ENCODE data around the gene FRMD4A.

- no peak for TF ChIP-seq POLR2AphosphoS5 (IDR thresholded peaks at IDR 0.05; ENCODE audit: low read depth)
- no peak for TF ChIP-seq CTCF (IDR thresholded peaks at IDR 0.05; ENCODE audit: insufficient read depth, low read length)
- no peak for TF ChIP-seq REST (IDR thresholded peaks at IDR 0.05; ENCODE audit: insufficient replicate concordance, low read depth)
- no peak for TF ChIP-seq GABPA (IDR thresholded peaks at IDR 0.05; ENCODE audit: low read depth)
Measured at GRCh38 chr10:13924040-13924725, 406.5 kb downstream of the FRMD4A start.

Data from HL-60 (cell line).